ENCODE data around the gene OR2H2. TPM values are rescaled to one million over a fixed set of nuclear protein-coding genes. Genes with fewer than 3 reads are reported as not detected.

OR2H2 gene
- total RNA-seq, 2 donors from 2014 or later: not detected

GRCh38 chr6:29557320-29557719 is 27.6 kb upstream of the OR2H2 start:
- peaks cover 48% of the 10 kb centered on the region for H3K27me3 ChIP-seq (ENCODE audit: control insufficient read depth, insufficient read depth, low read length, poor library complexity, severe bottlenecking)
- DNase-seq: no peak
- Mint-ChIP-seq H3K27ac (no peak overlapping the region), H3K9me3 (no peaks in the 10 kb centered on the region), H3K27me3 (ENCODE audit: insufficient read depth) (peaks cover 64% of the 10 kb centered on the region), H3K4me3 (no peak overlapping the region), H3K36me3 (ENCODE audit: low read depth) (no peaks in the 10 kb centered on the region), H3K4me1 (peaks cover 8% of the 10 kb centered on the region)
- H3K9me3 ChIP-seq (ENCODE audit: control insufficient read depth, low read length): no peaks in the 10 kb centered on the region
- no peak overlapping the region for H3K9ac ChIP-seq (ENCODE audit: extremely low read depth, low read length, poor library complexity, severe bottlenecking)
- H3K27ac ChIP-seq (ENCODE audit: low read depth, low read length): no peak overlapping the region
- no peaks in the 10 kb centered on the region for H3K4me1 ChIP-seq (ENCODE audit: control insufficient read depth, insufficient read depth, low read length)
- no peaks in the 10 kb centered on the region for H3K36me3 ChIP-seq (ENCODE audit: control insufficient read depth, insufficient read depth, low read length)
- TF ChIP-seq, protein P1, sequence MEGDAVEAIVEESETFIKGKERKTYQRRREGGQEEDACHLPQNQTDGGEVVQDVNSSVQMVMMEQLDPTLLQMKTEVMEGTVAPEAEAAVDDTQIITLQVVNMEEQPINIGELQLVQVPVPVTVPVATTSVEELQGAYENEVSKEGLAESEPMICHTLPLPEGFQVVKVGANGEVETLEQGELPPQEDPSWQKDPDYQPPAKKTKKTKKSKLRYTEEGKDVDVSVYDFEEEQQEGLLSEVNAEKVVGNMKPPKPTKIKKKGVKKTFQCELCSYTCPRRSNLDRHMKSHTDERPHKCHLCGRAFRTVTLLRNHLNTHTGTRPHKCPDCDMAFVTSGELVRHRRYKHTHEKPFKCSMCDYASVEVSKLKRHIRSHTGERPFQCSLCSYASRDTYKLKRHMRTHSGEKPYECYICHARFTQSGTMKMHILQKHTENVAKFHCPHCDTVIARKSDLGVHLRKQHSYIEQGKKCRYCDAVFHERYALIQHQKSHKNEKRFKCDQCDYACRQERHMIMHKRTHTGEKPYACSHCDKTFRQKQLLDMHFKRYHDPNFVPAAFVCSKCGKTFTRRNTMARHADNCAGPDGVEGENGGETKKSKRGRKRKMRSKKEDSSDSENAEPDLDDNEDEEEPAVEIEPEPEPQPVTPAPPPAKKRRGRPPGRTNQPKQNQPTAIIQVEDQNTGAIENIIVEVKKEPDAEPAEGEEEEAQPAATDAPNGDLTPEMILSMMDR (conservative IDR thresholded peaks at IDR 0.05): no peak
- H3K4me3 ChIP-seq (ENCODE audit: low read length): no peak overlapping the region

DNA sequence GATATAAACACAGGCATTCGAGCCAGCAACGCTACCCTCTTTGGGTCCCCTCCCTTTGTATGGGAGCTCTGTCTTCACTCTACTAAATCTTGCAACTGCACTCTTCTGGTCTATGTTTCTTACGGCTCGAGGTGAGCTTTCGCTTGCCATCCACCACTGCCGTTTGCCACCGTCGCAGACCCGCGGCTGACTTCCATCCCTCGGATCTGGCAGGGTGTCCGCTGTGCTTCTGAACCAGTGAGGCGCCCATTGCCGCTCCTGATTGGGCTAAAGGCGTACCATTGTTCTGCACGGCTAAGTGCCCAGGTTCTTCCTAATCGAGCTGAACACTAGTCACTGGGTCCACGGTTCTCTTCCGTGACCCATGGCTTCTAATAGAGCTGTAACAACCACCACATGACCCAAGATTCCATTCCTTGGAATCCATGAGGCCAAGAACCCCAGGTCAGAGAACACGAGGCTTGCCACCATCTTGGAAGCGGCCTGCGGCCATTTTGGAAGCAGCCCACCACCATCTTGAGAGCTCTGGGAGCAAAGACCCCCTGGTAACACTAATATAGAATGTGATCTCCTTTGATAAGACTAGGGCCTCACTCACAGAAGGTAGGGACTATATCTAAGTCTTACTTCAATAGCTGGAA is 26.4 kb upstream of the OR2H2 start:
- Histone ChIP-seq H3K27ac (ENCODE audit: low read depth, low read length) (no peak overlapping the region), H3K27me3 (ENCODE audit: control insufficient read depth, insufficient read depth, low read length, poor library complexity, severe bottlenecking) (peaks cover 35% of the 10 kb centered on the region), H3K36me3 (ENCODE audit: control insufficient read depth, insufficient read depth, low read length) (no peaks in the 10 kb centered on the region), H3K9me3 (ENCODE audit: control insufficient read depth, low read length) (no peaks in the 10 kb centered on the region), H3K4me1 (ENCODE audit: control insufficient read depth, insufficient read depth, low read length) (no peaks in the 10 kb centered on the region), H3K9ac (ENCODE audit: extremely low read depth, low read length, poor library complexity, severe bottlenecking) (no peak overlapping the region), H3K4me3 (ENCODE audit: low read length) (no peak overlapping the region)
- Mint-ChIP-seq H3K36me3 (ENCODE audit: low read depth) (no peaks in the 10 kb centered on the region), H3K27me3 (ENCODE audit: insufficient read depth) (peaks cover 51% of the 10 kb centered on the region), H3K9me3 (no peaks in the 10 kb centered on the region), H3K27ac (no peak overlapping the region), H3K4me3 (no peak overlapping the region), H3K4me1 (peaks cover 4% of the 10 kb centered on the region)
- WGBS, 2 experiments (ENCODE audit: insufficient coverage in 1 of 2, insufficient read length in 1 of 2): 92 to 96% methylated on average over 20 to 22 of the region's 22 CpGs
- DNase-seq: no peak
- TF ChIP-seq, protein P1 (conservative IDR thresholded peaks at IDR 0.05): no peak

DNA sequence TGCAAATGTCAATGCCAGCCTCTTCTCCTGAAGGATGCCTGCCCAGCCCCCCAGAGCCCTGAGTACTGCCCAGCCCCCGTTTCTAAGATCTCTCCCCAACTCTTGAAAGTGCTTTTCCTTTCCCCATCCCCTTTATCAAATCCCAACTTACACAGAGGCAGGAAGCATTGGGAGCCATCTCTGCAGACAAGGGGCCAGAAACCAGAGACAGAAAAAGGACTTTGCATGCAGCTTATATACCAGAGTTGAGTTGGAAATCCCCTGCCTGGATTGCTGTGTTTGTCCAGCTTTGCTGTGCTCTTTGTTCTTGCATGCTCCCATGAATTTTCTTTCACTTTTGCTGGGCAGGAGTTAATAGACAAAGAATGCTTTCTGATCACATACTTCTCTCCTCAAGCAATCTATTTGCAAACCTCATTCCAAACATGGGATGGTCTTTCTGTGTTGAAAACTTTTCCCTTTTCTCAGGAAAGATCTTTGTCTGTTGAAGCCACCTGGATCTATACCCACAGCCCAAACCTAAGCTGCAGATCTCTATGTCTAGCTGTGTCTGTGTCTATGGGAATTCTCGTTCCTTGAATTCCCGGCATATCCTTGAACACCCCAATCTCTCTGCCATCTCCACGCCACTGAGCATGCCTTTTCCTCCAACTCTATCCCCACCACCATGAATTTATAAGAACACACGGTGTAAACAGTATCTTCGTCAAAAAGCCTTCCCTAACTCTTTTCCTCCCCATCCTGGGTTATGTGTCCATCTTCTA is 25.2 kb upstream of the OR2H2 start, which contains the start of gene UBD:
UBD (minus strand) TSS at position 209 of the 764 bp plus-strand sequence; CDS start at position 178, 31 bp downstream.
- H3K4me3 Mint-ChIP-seq: no peak within 1 kb of the TSS
- no peak within 1 kb of the TSS for H3K27ac ChIP-seq (ENCODE audit: low read depth, low read length)
- H3K4me1 Mint-ChIP-seq: no peaks in the 10 kb centered on the region
- TF ChIP-seq, protein P1 (conservative IDR thresholded peaks at IDR 0.05): no peak
- H3K27me3 ChIP-seq (ENCODE audit: control insufficient read depth, insufficient read depth, low read length, poor library complexity, severe bottlenecking): peaks cover 24% of the 10 kb centered on the region
- H3K36me3 ChIP-seq (ENCODE audit: control insufficient read depth, insufficient read depth, low read length): no peaks in the 10 kb centered on the region
- no peaks in the 10 kb centered on the region for H3K4me1 ChIP-seq (ENCODE audit: control insufficient read depth, insufficient read depth, low read length)
- no peaks in the 10 kb centered on the region for H3K36me3 Mint-ChIP-seq (ENCODE audit: low read depth)
- no peaks in the 10 kb centered on the region for H3K9me3 ChIP-seq (ENCODE audit: control insufficient read depth, low read length)
- no peaks in the 10 kb centered on the region for H3K9me3 Mint-ChIP-seq
- DNase-seq: no peak
- H3K4me3 ChIP-seq (ENCODE audit: low read length): no peak within 1 kb of the TSS
- no peak within 1 kb of the TSS for H3K9ac ChIP-seq (ENCODE audit: extremely low read depth, low read length, poor library complexity, severe bottlenecking)
- H3K27me3 Mint-ChIP-seq (ENCODE audit: insufficient read depth): peaks cover 40% of the 10 kb centered on the region
- H3K27ac Mint-ChIP-seq: no peak within 1 kb of the TSS
- 84 to 91% methylated on average over 3 to 6 of the region's 6 CpGs for WGBS, 2 experiments (ENCODE audit: insufficient coverage in 1 of 2, insufficient read length in 1 of 2)
